Lower leg skin (tissue), 3 donors: Measurements from ENCODE around the gene NHLRC3.

Experiments
- CTCF ChIP-seq, 3 donors: fragments of 450-650 bp; IDR thresholded peaks; one replicate each; pipeline ENCODE4 v1.5.1; 2016; ENCODE audit warnings: antibody characterized with exemption in 3 of 3, mild to moderate bottlenecking in 3 of 3, moderate library complexity in 2 of 3
- POLR2A ChIP-seq, 2 donors: fragments of 450-650 bp; IDR thresholded peaks; one replicate each; pipeline ENCODE4 v1.6.1; 2016 to 2017; ENCODE audit warnings: antibody characterized with exemption in 2 of 2, mild to moderate bottlenecking in 1 of 2, moderate library complexity in 1 of 2

GRCh38 chr13:39044536-39044935 lies 6.3 kb downstream of the NHLRC3 start:
- TF ChIP-seq CTCF (IDR thresholded peaks at IDR 0.05) (no peak), POLR2A (IDR thresholded peaks at IDR 0.05) (no peak)
